ENCODE data around the gene SPAG4.

SPAG4 gene

GRCh38 chr20:35625584-35626385, 10.2 kb downstream of the SPAG4 start:
- DNase-seq, result no peak

GRCh38 chr20:35626386-35627001, 10.9 kb downstream of the SPAG4 start:
- no peak for DNase-seq

GRCh38 chr20:35627121-35627520, 11.5 kb downstream of the SPAG4 start:
- DNase-seq, result no peak

- DNase-seq, result no peak
Observed at GRCh38 chr20:35629427-35630145, 14.0 kb downstream of the SPAG4 start.

- no peak for DNase-seq
Observed at GRCh38 chr20:35630636-35631035, 15.0 kb downstream of the SPAG4 start.

- DNase-seq, result no peak
Observed at GRCh38 chr20:35632539-35633115, 17.0 kb downstream of the SPAG4 start.

GRCh38 chr20:35635652-35636051, 20.0 kb downstream of the SPAG4 start:
- no peak for DNase-seq

- no peak for DNase-seq
Observed at GRCh38 chr20:35636095-35636494, 20.5 kb downstream of the SPAG4 start.

- DNase-seq, result no peak
Observed at GRCh38 chr20:35637276-35637675, 21.6 kb downstream of the SPAG4 start.

- no peak for DNase-seq
Observed at GRCh38 chr20:35638751-35639150, 23.1 kb downstream of the SPAG4 start.

- no peak for DNase-seq
Observed at GRCh38 chr20:35640724-35641123, 25.1 kb downstream of the SPAG4 start.

GRCh38 chr20:35641743-35642142, 26.1 kb downstream of the SPAG4 start:
- no peak for DNase-seq

- DNase-seq, result no peak
Observed at GRCh38 chr20:35643045-35643444, 27.4 kb downstream of the SPAG4 start.

GRCh38 chr20:35644806-35645205, 29.2 kb downstream of the SPAG4 start:
- DNase-seq, result no peak

GRCh38 chr20:35648836-35649235, 33.2 kb downstream of the SPAG4 start:
- DNase-seq, result no peak

- DNase-seq, result no peak
Observed at GRCh38 chr20:35650632-35651031, 35.0 kb downstream of the SPAG4 start.

- DNase-seq, result no peak
Observed at GRCh38 chr20:35651958-35652357, 36.3 kb downstream of the SPAG4 start.

- no peak for DNase-seq
Observed at GRCh38 chr20:35652641-35653429, 37.2 kb downstream of the SPAG4 start.

GRCh38 chr20:35653430-35653734, 37.8 kb downstream of the SPAG4 start:
- no peak for DNase-seq

- DNase-seq, result no peak
Observed at GRCh38 chr20:35653893-35654292, 38.3 kb downstream of the SPAG4 start.

- DNase-seq, result no peak
Observed at GRCh38 chr20:35654415-35654814, 38.8 kb downstream of the SPAG4 start.

GRCh38 chr20:35657271-35657670, 41.6 kb downstream of the SPAG4 start:
- DNase-seq, result no peak
